Measurements from ENCODE around the gene SPDYE4. TPM values are rescaled to one million over a fixed set of nuclear protein-coding genes. Genes with fewer than 3 reads are reported as not detected.

Gene SPDYE4
- total and polyA plus RNA-seq, 2 donors (not counting 1 experiment from before 2014, with no cell fraction given), result not detected

DNA sequence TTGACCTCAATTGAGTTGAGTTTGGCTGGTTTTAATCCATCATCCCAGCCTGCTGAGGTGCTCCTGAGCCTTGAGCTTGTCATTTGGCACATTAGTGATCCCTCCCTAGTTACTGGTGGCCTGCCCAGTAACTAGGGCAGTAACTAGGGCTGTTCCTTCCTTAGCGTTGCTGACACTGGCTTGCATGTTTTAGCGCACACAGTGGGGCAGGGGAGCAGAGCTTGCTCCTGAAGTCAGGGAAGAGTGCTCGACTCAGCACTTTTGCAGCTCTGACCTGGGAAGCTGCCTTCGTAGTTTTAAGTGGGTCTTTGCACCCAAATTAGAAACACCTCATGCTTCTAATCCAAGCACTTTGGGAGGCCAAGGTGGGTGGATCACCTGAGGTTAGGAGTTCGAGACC, 29.4 kb downstream of the SPDYE4 start:
- Histone ChIP-seq H3K79me2 (ENCODE audit: control insufficient read depth, insufficient read depth, low read length) (no peaks in the 10 kb centered on the region), H3K27me3 (replicated peaks in 1 of 4; ENCODE audit: control extremely low read depth in 1 of 4, control insufficient read depth in 3 of 4, insufficient read depth in 4 of 4, low read length in 3 of 4) (no peaks in the 10 kb centered on the region), H2AFZ (ENCODE audit: insufficient read depth, low read depth, low read length, poor library complexity, severe bottlenecking) (no peak overlapping the region), H3K4me2 (replicated peaks; ENCODE audit: low read depth, low read length, poor library complexity, severe bottlenecking) (no peak overlapping the region), H3K4me3 (ENCODE audit: control extremely low read depth in 1 of 5, extremely low read depth in 1 of 5, insufficient read depth in 1 of 5, low read depth in 2 of 5, low read length in 4 of 5) (no peak overlapping the region), H3K4me1 (ENCODE audit: control insufficient read depth in 2 of 2, insufficient read depth in 2 of 2, low read length in 2 of 2) (no peaks in the 10 kb centered on the region), H3K36me3 (replicated peaks in 1 of 2; ENCODE audit: control extremely low read depth in 1 of 2, control insufficient read depth in 1 of 2, extremely low read depth in 1 of 2, insufficient read depth in 2 of 2, low read length in 1 of 2) (no peaks in the 10 kb centered on the region), H3K9me3 (ENCODE audit: control extremely low read depth in 1 of 3, control insufficient read depth in 2 of 3, insufficient read depth in 1 of 3, low read length in 2 of 3) (no peaks in the 10 kb centered on the region), H3K27ac (ENCODE audit: low read length in 2 of 2) (no peak overlapping the region), H3K9ac (ENCODE audit: low read length) (no peak overlapping the region), H4K20me1 (ENCODE audit: control insufficient read depth, insufficient read depth, low read length, poor library complexity, severe bottlenecking) (no peaks in the 10 kb centered on the region)
- peaks cover 4% of the 10 kb centered on the region for H3K4me1 Mint-ChIP-seq
- WGBS (ENCODE audit: insufficient coverage), result 90% methylated on average over 3 of the region's 5 CpGs
- ChIA-PET CTCF (no interaction called here), POLR2A (interaction anchor here (0.6 kb wide), 1 partner anchor 596 kb away, joined by 3 read pairs; no protein-coding TSS in a partner anchor)
- no peak for ATAC-seq (ENCODE audit: low read depth)
- TF ChIP-seq, protein P1, sequence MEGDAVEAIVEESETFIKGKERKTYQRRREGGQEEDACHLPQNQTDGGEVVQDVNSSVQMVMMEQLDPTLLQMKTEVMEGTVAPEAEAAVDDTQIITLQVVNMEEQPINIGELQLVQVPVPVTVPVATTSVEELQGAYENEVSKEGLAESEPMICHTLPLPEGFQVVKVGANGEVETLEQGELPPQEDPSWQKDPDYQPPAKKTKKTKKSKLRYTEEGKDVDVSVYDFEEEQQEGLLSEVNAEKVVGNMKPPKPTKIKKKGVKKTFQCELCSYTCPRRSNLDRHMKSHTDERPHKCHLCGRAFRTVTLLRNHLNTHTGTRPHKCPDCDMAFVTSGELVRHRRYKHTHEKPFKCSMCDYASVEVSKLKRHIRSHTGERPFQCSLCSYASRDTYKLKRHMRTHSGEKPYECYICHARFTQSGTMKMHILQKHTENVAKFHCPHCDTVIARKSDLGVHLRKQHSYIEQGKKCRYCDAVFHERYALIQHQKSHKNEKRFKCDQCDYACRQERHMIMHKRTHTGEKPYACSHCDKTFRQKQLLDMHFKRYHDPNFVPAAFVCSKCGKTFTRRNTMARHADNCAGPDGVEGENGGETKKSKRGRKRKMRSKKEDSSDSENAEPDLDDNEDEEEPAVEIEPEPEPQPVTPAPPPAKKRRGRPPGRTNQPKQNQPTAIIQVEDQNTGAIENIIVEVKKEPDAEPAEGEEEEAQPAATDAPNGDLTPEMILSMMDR (IDR thresholded peaks at IDR 0.05), result no peak
- no peak for TF ChIP-seq EZH2 (IDR thresholded peaks at IDR 0.05; ENCODE audit: borderline replicate concordance, insufficient read depth, low read depth, low read length, poor library complexity, severe bottlenecking)
- peaks cover 11% of the 10 kb centered on the region for H3K27me3 Mint-ChIP-seq
- no peak for DNase-seq
- no peaks in the 10 kb centered on the region for H3K9me3 Mint-ChIP-seq (ENCODE audit: insufficient read depth)
- H3K27ac Mint-ChIP-seq, result no peak overlapping the region
- H3K4me3 Mint-ChIP-seq, result no peak overlapping the region
- intact Hi-C loops (cut with micrococcal nuclease), result no loop called here

DNA sequence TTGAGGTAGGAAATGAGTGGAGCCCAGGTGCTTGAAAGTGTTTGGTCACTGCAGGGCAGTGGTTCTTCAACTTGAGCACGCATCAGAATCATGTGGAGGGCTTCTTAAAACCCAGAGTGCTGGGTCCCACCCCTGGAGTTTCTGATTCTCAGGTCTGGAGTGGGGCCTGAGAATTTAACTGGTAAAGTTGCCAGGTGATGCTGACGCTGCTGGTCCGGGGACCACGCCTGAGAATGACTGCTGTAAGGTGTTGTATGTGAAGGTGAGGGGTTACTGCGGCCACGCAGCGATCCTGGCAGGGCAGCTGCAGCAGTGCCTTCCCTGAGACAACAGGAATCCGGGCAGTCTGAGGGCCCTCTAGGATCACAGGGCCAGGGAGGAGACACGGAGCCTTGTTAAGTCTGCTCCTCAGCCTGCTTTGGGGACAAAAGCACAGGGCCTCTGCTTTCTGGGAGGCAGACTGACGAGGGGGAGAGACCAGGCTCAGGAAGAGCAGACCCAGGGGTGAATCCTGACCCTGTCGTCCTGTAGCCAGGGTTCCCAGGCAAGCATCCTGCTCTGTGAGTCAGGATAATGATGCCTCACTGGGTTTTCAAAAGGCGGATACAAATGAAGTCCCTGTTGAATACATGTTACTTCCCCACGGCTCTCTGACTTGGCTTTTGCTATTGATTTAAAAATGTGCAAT, 30.0 kb downstream of the SPDYE4 start:
- no peak overlapping the region for H3K27ac Mint-ChIP-seq
- peaks cover 11% of the 10 kb centered on the region for H3K27me3 Mint-ChIP-seq
- ATAC-seq (ENCODE audit: low read depth), result no peak
- Histone ChIP-seq H3K27ac (ENCODE audit: low read length in 2 of 2) (no peak overlapping the region), H3K9ac (ENCODE audit: low read length) (no peak overlapping the region), H3K27me3 (replicated peaks in 1 of 4; ENCODE audit: control extremely low read depth in 1 of 4, control insufficient read depth in 3 of 4, insufficient read depth in 4 of 4, low read length in 3 of 4) (no peaks in the 10 kb centered on the region), H4K20me1 (ENCODE audit: control insufficient read depth, insufficient read depth, low read length, poor library complexity, severe bottlenecking) (no peaks in the 10 kb centered on the region), H3K4me2 (replicated peaks; ENCODE audit: low read depth, low read length, poor library complexity, severe bottlenecking) (no peak overlapping the region), H3K4me1 (ENCODE audit: control insufficient read depth in 2 of 2, insufficient read depth in 2 of 2, low read length in 2 of 2) (no peaks in the 10 kb centered on the region), H2AFZ (ENCODE audit: insufficient read depth, low read depth, low read length, poor library complexity, severe bottlenecking) (no peak overlapping the region), H3K36me3 (replicated peaks in 1 of 2; ENCODE audit: control extremely low read depth in 1 of 2, control insufficient read depth in 1 of 2, extremely low read depth in 1 of 2, insufficient read depth in 2 of 2, low read length in 1 of 2) (no peaks in the 10 kb centered on the region), H3K79me2 (ENCODE audit: control insufficient read depth, insufficient read depth, low read length) (no peaks in the 10 kb centered on the region), H3K9me3 (ENCODE audit: control extremely low read depth in 1 of 3, control insufficient read depth in 2 of 3, insufficient read depth in 1 of 3, low read length in 2 of 3) (no peaks in the 10 kb centered on the region), H3K4me3 (ENCODE audit: control extremely low read depth in 1 of 5, extremely low read depth in 1 of 5, insufficient read depth in 1 of 5, low read depth in 2 of 5, low read length in 4 of 5) (no peak overlapping the region)
- ChIA-PET POLR2A (no interaction called here), CTCF (no interaction called here)
- DNase-seq, result no peak
- TF ChIP-seq, protein P1 (IDR thresholded peaks at IDR 0.05), result no peak
- TF ChIP-seq EZH2 (IDR thresholded peaks at IDR 0.05; ENCODE audit: borderline replicate concordance, insufficient read depth, low read depth, low read length, poor library complexity, severe bottlenecking), result no peak
- peaks cover 4% of the 10 kb centered on the region for H3K4me1 Mint-ChIP-seq
- H3K4me3 Mint-ChIP-seq, result no peak overlapping the region
- intact Hi-C loops (cut with micrococcal nuclease), result no loop called here
- no peaks in the 10 kb centered on the region for H3K9me3 Mint-ChIP-seq (ENCODE audit: insufficient read depth)
- WGBS (ENCODE audit: insufficient coverage), result 89% methylated on average over 13 of the region's 13 CpGs
